Keratinocyte (primary cell): ENCODE measurements around the gene SPATA6. TPM values are rescaled to one million over a fixed set of nuclear protein-coding genes. Genes with fewer than 3 reads are reported as not detected.

Experiments
- DNase-seq: peaks from one replicate; pipeline ENCODE4 v3.0.0-alpha.2; 2011; ENCODE audit warnings: low read depth, missing footprints, low spot score
- FAIRE-seq: peaks from 2 replicates; lab custom pipeline; 2011; peaks lifted over from hg19 to GRCh38; lab: Jason Lieb, UNC
- H2AFZ ChIP-seq: 2 replicates; pipeline ENCODE4 v1.6.0; 2012; ENCODE audit warnings: low read length, control low read depth, inconsistent platforms; ENCODE audit not compliant: control insufficient read depth
- H3K27ac ChIP-seq: 2 replicates; pipeline ENCODE4 v1.5.1; 2011; ENCODE audit warnings: low read length; ENCODE audit not compliant: control insufficient read depth, insufficient read depth
- H3K27me3 ChIP-seq: 3 replicates; pipeline ENCODE4 v1.6.0; 2011; ENCODE audit warnings: low read length; ENCODE audit not compliant: control insufficient read depth, insufficient read depth; ENCODE audit errors: extremely low read depth
- H3K36me3 ChIP-seq, 2 experiments: 2 replicates in 1 of 2; 3 replicates in 1 of 2; pipeline ENCODE4 v1.5.1; 2011; ENCODE audit warnings: low read length in 2 of 2, mild to moderate bottlenecking in 1 of 2; ENCODE audit not compliant: control insufficient read depth in 2 of 2, insufficient read depth in 2 of 2; ENCODE audit errors: extremely low read depth in 1 of 2
- H3K4me1 ChIP-seq: 3 replicates; pipeline ENCODE4 v1.5.1; 2011; ENCODE audit warnings: low read length; ENCODE audit not compliant: control insufficient read depth, insufficient read depth; ENCODE audit errors: extremely low read depth
- H3K4me2 ChIP-seq: 3 replicates; pipeline ENCODE4 v1.6.0; 2011; ENCODE audit warnings: low read depth, low read length; ENCODE audit not compliant: control insufficient read depth, insufficient read depth; ENCODE audit errors: extremely low read depth
- H3K4me3 ChIP-seq, 3 experiments: fragments of 200-600 bp in 1 of 3; sonication (generic) in 1 of 3; 2 replicates in 2 of 3; 3 replicates in 1 of 3; pipeline ENCODE4 v1.5.1; 2011 to 2016; ENCODE audit warnings: low read length in 3 of 3, mild to moderate bottlenecking in 3 of 3, control low read depth in 2 of 3, inconsistent platforms in 1 of 3, low read depth in 1 of 3, mixed read lengths in 1 of 3, mixed run types in 1 of 3, moderate library complexity in 1 of 3; ENCODE audit not compliant: control insufficient read depth in 2 of 3, insufficient read depth in 2 of 3; ENCODE audit errors: extremely low read depth in 1 of 3
- H3K79me2 ChIP-seq: 2 replicates; pipeline ENCODE4 v1.6.0; 2012; ENCODE audit warnings: low read length; ENCODE audit not compliant: control insufficient read depth, insufficient read depth
- H3K9ac ChIP-seq: 3 replicates; pipeline ENCODE4 v1.6.0; 2011; ENCODE audit warnings: low read length; ENCODE audit not compliant: control insufficient read depth, insufficient read depth; ENCODE audit errors: extremely low read depth
- H3K9me1 ChIP-seq: 3 replicates; pipeline ENCODE4 v1.6.0; 2011; ENCODE audit warnings: low read length; ENCODE audit not compliant: control insufficient read depth, insufficient read depth; ENCODE audit errors: extremely low read depth
- H3K9me3 ChIP-seq: 2 replicates; pipeline ENCODE4 v1.5.1; 2012; ENCODE audit warnings: low read depth, low read length; ENCODE audit not compliant: control insufficient read depth
- H4K20me1 ChIP-seq: 3 replicates; pipeline ENCODE4 v1.6.0; 2011; ENCODE audit warnings: low read length; ENCODE audit not compliant: control insufficient read depth, insufficient read depth; ENCODE audit errors: extremely low read depth
- CTCF ChIP-seq, 3 experiments: IDR thresholded peaks in 1 of 3; conservative IDR thresholded peaks in 1 of 3; optimal IDR thresholded peaks in 1 of 3; 2 replicates in 2 of 3; 3 replicates in 1 of 3; pipeline versions ENCODE3 to v1.5.1; 2011; ENCODE audit warnings: low read length in 3 of 3, mild to moderate bottlenecking in 3 of 3, moderate library complexity in 2 of 3, control low read depth in 1 of 3, inconsistent platforms in 1 of 3; ENCODE audit not compliant: insufficient read depth in 2 of 3; ENCODE audit errors: extremely low read depth in 1 of 3
- EZH2 ChIP-seq: IDR thresholded peaks from one replicate; pipeline ENCODE4 v1.6.1; 2012; ENCODE audit warnings: inconsistent platforms, mild to moderate bottlenecking, low read length, moderate library complexity
- dilution Hi-C: fragments of 300-500 bp; cut with MboI; formaldehyde crosslinking; loops from one replicate; pipeline ENCODE4 v1.7.0; 2020; ENCODE audit warnings: low sequenced_read_pairs; ENCODE audit not compliant: extremely low pct_ligation_motif_present
- polyA plus RNA-seq, 5 experiments: library from polyadenylated mRNA; depleted of rRNA in 3 of 5; stranded (reverse) in 3 of 5; stranded (forward) in 1 of 5; unstranded in 1 of 5; fragments of >200 nt; gene quantifications; 1 replicate in 1 of 5; 2 replicates in 3 of 5; 3 replicates in 1 of 5; pipeline versions ENCODE4 v1.2.1 to v1.2.3, GENCODE V29; 2011 to 2012; ENCODE audit warnings: missing spikeins in 2 of 5, low read depth in 1 of 5, low replicate concordance in 1 of 5

SPATA6 gene
- polyA plus RNA-seq, 1 donor (not counting 4 experiments of a cell fraction or from before 2014, with no cell fraction given), result 1.7 TPM

GRCh38 chr1:48414264-48414663, 57.7 kb downstream of the SPATA6 start:
- DNase-seq, result no peak
- Histone ChIP-seq H3K36me3 (no peaks in the 10 kb centered on the region), H3K9ac (no peak overlapping the region), H3K9me3 (no peaks in the 10 kb centered on the region), H3K9me1 (no peaks in the 10 kb centered on the region), H2AFZ (no peak overlapping the region), H4K20me1 (no peaks in the 10 kb centered on the region), H3K4me3 (no peak overlapping the region), H3K27me3 (no peaks in the 10 kb centered on the region), H3K79me2 (no peaks in the 10 kb centered on the region), H3K27ac (no peak overlapping the region), H3K4me1 (no peaks in the 10 kb centered on the region), H3K4me2 (no peak overlapping the region)
- no peak for FAIRE-seq
- TF ChIP-seq EZH2, result no peak
- TF ChIP-seq CTCF (optimal IDR thresholded peaks at IDR 0.05 in 1 of 3, IDR thresholded peaks at IDR 0.05 in 1 of 3, conservative IDR thresholded peaks at IDR 0.05 in 1 of 3; ENCODE audit: extremely low read depth in 1 of 3, insufficient read depth in 2 of 3, low read length in 3 of 3), result no peak
- dilution Hi-C loops, result no loop called here

- dilution Hi-C loops, result no loop called here
These were observed 66.1 kb downstream of the SPATA6 start for GRCh38 chr1:48405940-48406339.

GRCh38 chr1:48405400-48405799, 66.6 kb downstream of the SPATA6 start:
- FAIRE-seq, result peak; percentile 62
- no peak for DNase-seq

More at GRCh38 chr1:48405940-48406339, 66.1 kb downstream of the SPATA6 start:
- no peaks in the 10 kb centered on the region for H3K9me3 ChIP-seq
- no peak for TF ChIP-seq EZH2
- no peak overlapping the region for H3K27ac ChIP-seq
- no peaks in the 10 kb centered on the region for H3K36me3 ChIP-seq
- no peak overlapping the region for H3K4me2 ChIP-seq
- no peak for FAIRE-seq
- no peak for DNase-seq
- no peaks in the 10 kb centered on the region for H3K27me3 ChIP-seq
- no peak overlapping the region for H3K9ac ChIP-seq
- no peaks in the 10 kb centered on the region for H3K9me1 ChIP-seq
- no peak overlapping the region for H2AFZ ChIP-seq
- no peaks in the 10 kb centered on the region for H4K20me1 ChIP-seq
- H3K79me2 ChIP-seq, result no peaks in the 10 kb centered on the region
- no peaks in the 10 kb centered on the region for H3K4me1 ChIP-seq
- H3K4me3 ChIP-seq, result no peak overlapping the region

More at GRCh38 chr1:48405400-48405799, 66.6 kb downstream of the SPATA6 start:
- no peak overlapping the region for H3K9ac ChIP-seq
- H4K20me1 ChIP-seq, result no peaks in the 10 kb centered on the region
- H3K79me2 ChIP-seq, result no peaks in the 10 kb centered on the region
- H3K9me1 ChIP-seq, result no peaks in the 10 kb centered on the region
- no peaks in the 10 kb centered on the region for H3K36me3 ChIP-seq
- H3K4me2 ChIP-seq, result no peak overlapping the region
- H3K4me1 ChIP-seq, result no peaks in the 10 kb centered on the region
- TF ChIP-seq EZH2, result no peak
- no peak for TF ChIP-seq CTCF (optimal IDR thresholded peaks at IDR 0.05 in 1 of 3, IDR thresholded peaks at IDR 0.05 in 1 of 3, conservative IDR thresholded peaks at IDR 0.05 in 1 of 3; ENCODE audit: extremely low read depth in 1 of 3, insufficient read depth in 2 of 3, low read length in 3 of 3)
- H2AFZ ChIP-seq, result no peak overlapping the region
- no peaks in the 10 kb centered on the region for H3K27me3 ChIP-seq
- no peak overlapping the region for H3K4me3 ChIP-seq
- no peak overlapping the region for H3K27ac ChIP-seq
- dilution Hi-C loops, result no loop called here
- H3K9me3 ChIP-seq, result no peaks in the 10 kb centered on the region
